GM13976 (cell line): ENCODE measurements around the gene RBM23.
A peak's percentile ranks its signal among the peaks of the same experiment; 100 is the strongest.

Source experiments
- DNase-seq: peaks from one replicate; pipeline ENCODE4 v3.0.0; 2012; ENCODE audit warnings: low spot score
- in situ Hi-C: fragments of 300-500 bp; cut with MboI; formaldehyde crosslinking; loops from one replicate; pipeline ENCODE4 v1.12.0; 2022; ENCODE audit warnings: low sequenced_read_pairs, mixed read lengths, inconsistent platforms; ENCODE audit not compliant: unreplicated experiment
- TF ChIP-seq, protein P1 (sequence below): IDR thresholded peaks from 2 replicates; pipeline ENCODE4 v1.5.1; 2012; ENCODE audit warnings: borderline replicate concordance, mild to moderate bottlenecking; ENCODE audit not compliant: insufficient read depth; ENCODE audit errors: extremely low read depth, missing control alignments, control extremely low read depth

The RBM23 gene

GRCh38 chr14:22875003-22875747, 43.8 kb downstream of the RBM23 start:
- no peak for DNase-seq
- TF ChIP-seq, protein P1, sequence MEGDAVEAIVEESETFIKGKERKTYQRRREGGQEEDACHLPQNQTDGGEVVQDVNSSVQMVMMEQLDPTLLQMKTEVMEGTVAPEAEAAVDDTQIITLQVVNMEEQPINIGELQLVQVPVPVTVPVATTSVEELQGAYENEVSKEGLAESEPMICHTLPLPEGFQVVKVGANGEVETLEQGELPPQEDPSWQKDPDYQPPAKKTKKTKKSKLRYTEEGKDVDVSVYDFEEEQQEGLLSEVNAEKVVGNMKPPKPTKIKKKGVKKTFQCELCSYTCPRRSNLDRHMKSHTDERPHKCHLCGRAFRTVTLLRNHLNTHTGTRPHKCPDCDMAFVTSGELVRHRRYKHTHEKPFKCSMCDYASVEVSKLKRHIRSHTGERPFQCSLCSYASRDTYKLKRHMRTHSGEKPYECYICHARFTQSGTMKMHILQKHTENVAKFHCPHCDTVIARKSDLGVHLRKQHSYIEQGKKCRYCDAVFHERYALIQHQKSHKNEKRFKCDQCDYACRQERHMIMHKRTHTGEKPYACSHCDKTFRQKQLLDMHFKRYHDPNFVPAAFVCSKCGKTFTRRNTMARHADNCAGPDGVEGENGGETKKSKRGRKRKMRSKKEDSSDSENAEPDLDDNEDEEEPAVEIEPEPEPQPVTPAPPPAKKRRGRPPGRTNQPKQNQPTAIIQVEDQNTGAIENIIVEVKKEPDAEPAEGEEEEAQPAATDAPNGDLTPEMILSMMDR, result no peak
- in situ Hi-C loops, result no loop called here

DNA sequence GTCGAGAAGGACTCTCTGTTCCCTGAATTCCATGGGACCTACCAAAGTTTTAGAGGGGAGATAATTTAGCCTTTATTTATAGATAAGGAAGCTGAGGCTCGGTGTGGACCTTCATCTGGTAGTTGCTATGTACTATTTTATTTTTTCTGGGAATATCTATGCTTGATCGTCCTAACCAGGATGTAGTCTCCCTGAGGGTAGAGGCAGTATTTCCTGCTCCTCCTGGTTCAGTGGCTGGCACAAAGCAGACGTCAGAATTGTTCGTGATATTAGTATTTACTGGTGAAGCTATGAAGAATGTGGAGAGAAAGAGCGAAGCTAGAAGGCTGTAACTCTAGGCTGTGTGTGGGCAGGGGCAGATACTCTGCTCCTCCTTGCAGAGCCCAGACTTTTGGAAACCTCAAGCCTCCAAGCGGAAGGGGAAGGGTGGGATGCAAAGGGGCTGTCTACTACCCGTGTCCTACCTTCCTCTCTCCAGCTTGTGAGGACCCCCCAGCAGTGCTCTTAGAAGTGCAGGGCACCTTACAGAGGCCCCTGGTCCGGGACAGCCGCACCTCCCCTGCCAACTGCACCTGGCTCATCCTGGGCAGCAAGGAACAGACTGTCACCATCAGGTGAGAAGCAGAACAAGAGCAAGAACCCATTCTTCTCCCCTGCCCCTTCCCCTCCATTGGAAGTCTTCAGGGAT, 46.0 kb downstream of the RBM23 start:
- in situ Hi-C loops, result no loop called here
- TF ChIP-seq, protein P1, result no peak
- no peak for DNase-seq

- in situ Hi-C loops, result no loop called here
- peak; percentile 79 for DNase-seq
- TF ChIP-seq, protein P1, result peak; percentile 90
These were observed 46.7 kb downstream of the RBM23 start for GRCh38 chr14:22872033-22872832.

- in situ Hi-C loops, result no loop called here
- TF ChIP-seq, protein P1, result no peak
- DNase-seq, result peak; percentile 89
These were observed 47.5 kb downstream of the RBM23 start, which contains the start of gene LRP10 for GRCh38 chr14:22871224-22872032. Gene LRP10 (plus strand): TSS chr14:22871740. CDS start chr14:22872304, 564 bp downstream.

- TF ChIP-seq, protein P1, result no peak
- no peak for DNase-seq
- in situ Hi-C loops, result no loop called here
These were observed 48.1 kb downstream of the RBM23 start for GRCh38 chr14:22870811-22871223.
